ENCODE results near the gene COQ5. TPM values are rescaled to one million over a fixed set of nuclear protein-coding genes. Genes with fewer than 3 reads are reported as not detected.

Gene COQ5
- total RNA-seq, 1 experiment from 2014 or later: 34.1 TPM

- TF ChIP-seq MAX (IDR thresholded peaks at IDR 0.05) (no peak), TCF7L2 (IDR thresholded peaks at IDR 0.05; ENCODE audit: borderline replicate concordance, extremely low read depth, insufficient read depth, insufficient read length) (no peak), CEBPB (IDR thresholded peaks at IDR 0.05; ENCODE audit: low read depth) (no peak), FOSL1 (IDR thresholded peaks at IDR 0.05; ENCODE audit: low read depth) (no peak)
Measured at GRCh38 chr12:120508537-120508936, 20.4 kb downstream of the COQ5 start (continued).

DNA sequence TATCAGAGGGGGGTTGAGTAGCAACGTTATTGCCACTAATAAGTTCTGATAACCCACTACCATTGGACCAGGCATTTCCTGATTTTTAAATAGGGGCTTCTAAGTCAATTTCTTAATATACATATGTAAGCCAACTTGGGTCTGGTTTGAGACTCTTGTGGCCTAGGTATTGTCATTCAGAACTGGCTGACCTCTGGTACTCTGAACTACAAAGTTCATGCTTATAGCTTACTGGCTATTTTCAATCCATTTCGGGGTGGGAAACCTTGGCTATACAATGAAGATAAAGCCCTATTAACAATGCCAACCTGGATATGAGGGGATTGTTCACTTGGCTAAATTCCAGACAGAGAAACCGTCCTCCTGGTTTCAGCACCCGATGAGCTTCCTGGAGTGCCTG lies 24.4 kb downstream of the COQ5 start:
- Histone ChIP-seq H3K9me2 (ENCODE audit: insufficient read depth) (no peaks in the 10 kb centered on the region), H3K27me3 (ENCODE audit: insufficient read depth, low read length) (no peaks in the 10 kb centered on the region), H3K4me1 (ENCODE audit: control insufficient read depth in 1 of 2, insufficient read depth in 2 of 2, low read length in 2 of 2) (no peaks in the 10 kb centered on the region), H3K27ac (ENCODE audit: low read depth, low read length) (no peak overlapping the region), H3K4me2 (ENCODE audit: low read length) (no peak overlapping the region), H3K9me3 (ENCODE audit: control insufficient read depth in 1 of 2, insufficient read depth in 1 of 2, low read depth in 1 of 2, low read length in 2 of 2) (no peaks in the 10 kb centered on the region), H4K20me1 (ENCODE audit: insufficient read depth) (no peaks in the 10 kb centered on the region), H3K36me3 (ENCODE audit: control insufficient read depth in 1 of 2, insufficient read depth in 2 of 2, low read length in 2 of 2) (peaks cover 12 to 15% of the 10 kb centered on the region in 2 experiments; a peak in 3 of 4 replicates), H3K9ac (ENCODE audit: low read length) (no peak overlapping the region), H3K4me3 (replicated peaks in 1 of 2; ENCODE audit: low read depth in 1 of 2, low read length in 2 of 2) (no peak overlapping the region), H3K79me2 (ENCODE audit: insufficient read depth, low read length) (no peaks in the 10 kb centered on the region), H2AFZ (ENCODE audit: low read depth, low read length, poor library complexity, severe bottlenecking) (no peak overlapping the region)
- intact Hi-C loops (cut with micrococcal nuclease): no loop called here
- ChIA-PET POLR2A (interaction anchor here (2.3 kb wide), 1 partner anchor 8 kb away, joined by 7 read pairs; the partner anchor contains the start of gene DYNLL1), CTCF (no interaction called here), RAD21 (ENCODE audit: low non-redundant PET in 1 of 2, low total read pairs in 2 of 2, uncharacterized antibody in 2 of 2, unreplicated experiment in 2 of 2) (no interaction called here)
- ATAC-seq (no peak), DNase-seq (ENCODE audit: low read depth, low spot score) (no peak)
- no TSS peak for BruUV-seq (replicated peaks)
- TF ChIP-seq EZH2 (IDR thresholded peaks at IDR 0.05): no peak
- no peak for TF ChIP-seq SP1 (IDR thresholded peaks at IDR 0.05; ENCODE audit: low read depth)
- TF ChIP-seq EZH2phosphoT487 (IDR thresholded peaks at IDR 0.05; ENCODE audit: borderline replicate concordance): no peak
- TF ChIP-seq REST (IDR thresholded peaks at IDR 0.05; ENCODE audit: low read depth): no peak
- no peak for TF ChIP-seq CBX3 (IDR thresholded peaks at IDR 0.05; ENCODE audit: low read depth)
- no peak for TF ChIP-seq POLR2A (IDR thresholded peaks at IDR 0.05; ENCODE audit: borderline replicate concordance, extremely low read depth, insufficient read depth, insufficient read length)
- TF ChIP-seq YY1 (IDR thresholded peaks at IDR 0.05; ENCODE audit: extremely low read depth, insufficient replicate concordance, low read depth, low read length): no peak
- TF ChIP-seq EGR1 (IDR thresholded peaks at IDR 0.05; ENCODE audit: low read depth): no peak
